SK-N-SH treated with all-trans-retinoic acid at 6 μM for 48 hours (cell line): ENCODE measurements around the gene HIVEP3.

Experiments
- ARNTL ChIP-seq: fragments of 450-650 bp; formaldehyde crosslinking; IDR thresholded peaks from 2 replicates; pipeline ENCODE4 v1.5.0; 2020; ENCODE audit warnings: low read depth, mild to moderate bottlenecking, moderate library complexity, borderline replicate concordance
- CREB5 ChIP-seq: fragments of 250-450 bp; sonication (Bioruptor Pico); IDR thresholded peaks from 2 replicates; pipeline ENCODE4 v1.5.1; 2020; ENCODE audit warnings: low read depth, mild to moderate bottlenecking, moderate library complexity
- CSDC2 ChIP-seq: fragments of 250-450 bp; sonication (Bioruptor Pico); IDR thresholded peaks from 2 replicates; pipeline ENCODE4 v1.5.0; 2020; ENCODE audit warnings: mild to moderate bottlenecking, moderate library complexity
- ESRRG ChIP-seq: fragments of 250-450 bp; sonication (Bioruptor Pico); IDR thresholded peaks from 2 replicates; pipeline ENCODE4 v1.6.1; 2021; ENCODE audit warnings: mild to moderate bottlenecking
- ISL1 ChIP-seq: fragments of 250-450 bp; sonication (Bioruptor Pico); IDR thresholded peaks from 2 replicates; pipeline ENCODE4 v2.1.2; 2022; ENCODE audit warnings: mild to moderate bottlenecking, moderate library complexity
- PATZ1 ChIP-seq: fragments of 250-450 bp; sonication (Bioruptor Pico); IDR thresholded peaks from 2 replicates; pipeline ENCODE4 v1.8.0; 2020; ENCODE audit warnings: mild to moderate bottlenecking, moderate library complexity, borderline replicate concordance
- SNAI2 ChIP-seq: fragments of 250-450 bp; sonication (Bioruptor Pico); IDR thresholded peaks from 2 replicates; pipeline ENCODE4 v1.5.0; 2020; ENCODE audit warnings: mild to moderate bottlenecking, moderate library complexity
- TCF4 ChIP-seq: fragments of 250-450 bp; sonication (Bioruptor Pico); IDR thresholded peaks from 2 replicates; pipeline ENCODE4 v1.8.0; 2021; ENCODE audit warnings: mild to moderate bottlenecking, moderate library complexity, borderline replicate concordance
- ZFP3 ChIP-seq: fragments of 250-450 bp; sonication (Bioruptor Pico); IDR thresholded peaks from 2 replicates; pipeline ENCODE4 v1.5.0; 2020; ENCODE audit warnings: mild to moderate bottlenecking, moderate library complexity
- ZFP30 ChIP-seq: fragments of 450-650 bp; formaldehyde crosslinking; IDR thresholded peaks from 2 replicates; pipeline ENCODE4 v1.5.0; 2022; ENCODE audit warnings: mild to moderate bottlenecking, moderate library complexity
- ZNF70 ChIP-seq: fragments of 450-650 bp; formaldehyde crosslinking; IDR thresholded peaks from 2 replicates; pipeline ENCODE4 v1.5.0; 2020; ENCODE audit warnings: mild to moderate bottlenecking, moderate library complexity

- TF ChIP-seq CSDC2 (no peak), ARNTL (CRISPR knock-in tag) (no peak), PATZ1 (CRISPR knock-in tag) (no peak), SNAI2 (no peak), CREB5 (no peak), TCF4 (CRISPR knock-in tag) (no peak), ZFP3 (CRISPR knock-in tag) (no peak), ISL1 (CRISPR knock-in tag) (no peak), ZFP30 (CRISPR knock-in tag) (no peak), ESRRG (CRISPR knock-in tag) (no peak), ZNF70 (CRISPR knock-in tag) (no peak)
Observed at GRCh38 chr1:41933106-41933505, 14.4 kb upstream of the HIVEP3 start.
